SK-N-SH treated with all-trans-retinoic acid at 6 μM for 48 hours (cell line): ENCODE results near the gene UFM1.

Experiments used
- ATAC-seq: fragments of 200-7000 bp; cut with Tn5 transposase; 3 replicates; pipeline ENCODE4 v1.9.1; 2020; ENCODE audit warnings: mild to moderate bottlenecking, moderate library complexity
- ARNTL ChIP-seq: fragments of 450-650 bp; formaldehyde crosslinking; IDR thresholded peaks from 2 replicates; pipeline ENCODE4 v1.5.0; 2020; ENCODE audit warnings: low read depth, mild to moderate bottlenecking, moderate library complexity, borderline replicate concordance
- BACH2 ChIP-seq: fragments of 250-450 bp; sonication (Bioruptor Pico); IDR thresholded peaks from 2 replicates; pipeline ENCODE4 v1.9.0; 2021; ENCODE audit warnings: mild to moderate bottlenecking, borderline replicate concordance
- CREB5 ChIP-seq: fragments of 250-450 bp; sonication (Bioruptor Pico); IDR thresholded peaks from 2 replicates; pipeline ENCODE4 v1.5.1; 2020; ENCODE audit warnings: low read depth, mild to moderate bottlenecking, moderate library complexity
- CSRNP3 ChIP-seq: fragments of 250-450 bp; sonication (Bioruptor Pico); IDR thresholded peaks from 2 replicates; pipeline ENCODE4 v1.5.1; 2021; ENCODE audit warnings: mild to moderate bottlenecking, moderate library complexity
- ESRRG ChIP-seq: fragments of 250-450 bp; sonication (Bioruptor Pico); IDR thresholded peaks from 2 replicates; pipeline ENCODE4 v1.6.1; 2021; ENCODE audit warnings: mild to moderate bottlenecking
- GLIS3 ChIP-seq: fragments of 250-450 bp; sonication (Bioruptor Pico); IDR thresholded peaks from 2 replicates; pipeline ENCODE4 v1.5.0; 2020; ENCODE audit warnings: mild to moderate bottlenecking, moderate library complexity
- ISL1 ChIP-seq: fragments of 250-450 bp; sonication (Bioruptor Pico); IDR thresholded peaks from 2 replicates; pipeline ENCODE4 v2.1.2; 2022; ENCODE audit warnings: mild to moderate bottlenecking, moderate library complexity
- OSR1 ChIP-seq: fragments of 250-450 bp; sonication (Bioruptor Pico); IDR thresholded peaks from 2 replicates; pipeline ENCODE4 v1.8.0; 2022; ENCODE audit warnings: moderate library complexity, mild to moderate bottlenecking, inconsistent platforms
- PATZ1 ChIP-seq: fragments of 250-450 bp; sonication (Bioruptor Pico); IDR thresholded peaks from 2 replicates; pipeline ENCODE4 v1.8.0; 2020; ENCODE audit warnings: mild to moderate bottlenecking, moderate library complexity, borderline replicate concordance
- POU6F1 ChIP-seq: fragments of 250-450 bp; sonication (Bioruptor Pico); IDR thresholded peaks from 2 replicates; pipeline ENCODE4 v1.8.0; 2021; ENCODE audit warnings: low read depth, mild to moderate bottlenecking, moderate library complexity, borderline replicate concordance
- RARB ChIP-seq: fragments of 250-450 bp; sonication (Bioruptor Pico); IDR thresholded peaks from 2 replicates; pipeline ENCODE4 v1.8.0; 2021; ENCODE audit warnings: mild to moderate bottlenecking, moderate library complexity
- SNAI2 ChIP-seq: fragments of 250-450 bp; sonication (Bioruptor Pico); IDR thresholded peaks from 2 replicates; pipeline ENCODE4 v1.5.0; 2020; ENCODE audit warnings: mild to moderate bottlenecking, moderate library complexity
- TCF4 ChIP-seq: fragments of 250-450 bp; sonication (Bioruptor Pico); IDR thresholded peaks from 2 replicates; pipeline ENCODE4 v1.8.0; 2021; ENCODE audit warnings: mild to moderate bottlenecking, moderate library complexity, borderline replicate concordance
- TOX ChIP-seq: fragments of 250-450 bp; sonication (Bioruptor Pico); IDR thresholded peaks from 2 replicates; pipeline ENCODE4 v1.8.0; 2021; ENCODE audit warnings: mild to moderate bottlenecking, moderate library complexity, borderline replicate concordance
- TSHZ2 ChIP-seq: fragments of 250-450 bp; sonication (Bioruptor Pico); IDR thresholded peaks from 2 replicates; pipeline ENCODE4 v1.5.0; 2020; ENCODE audit warnings: mild to moderate bottlenecking, moderate library complexity
- ZC3H10 ChIP-seq: fragments of 250-450 bp; sonication (Bioruptor Pico); IDR thresholded peaks from 2 replicates; pipeline ENCODE4 v1.5.1; 2021; ENCODE audit warnings: mild to moderate bottlenecking, moderate library complexity
- ZFP3 ChIP-seq: fragments of 250-450 bp; sonication (Bioruptor Pico); IDR thresholded peaks from 2 replicates; pipeline ENCODE4 v1.5.0; 2020; ENCODE audit warnings: mild to moderate bottlenecking, moderate library complexity
- ZFP30 ChIP-seq: fragments of 450-650 bp; formaldehyde crosslinking; IDR thresholded peaks from 2 replicates; pipeline ENCODE4 v1.5.0; 2022; ENCODE audit warnings: mild to moderate bottlenecking, moderate library complexity
- ZNF565 ChIP-seq: fragments of 450-650 bp; formaldehyde crosslinking; conservative IDR thresholded peaks from 2 replicates; pipeline ENCODE4 v1.5.0; 2020; ENCODE audit warnings: low read depth, mild to moderate bottlenecking, moderate library complexity
- ZNF70 ChIP-seq: fragments of 450-650 bp; formaldehyde crosslinking; IDR thresholded peaks from 2 replicates; pipeline ENCODE4 v1.5.0; 2020; ENCODE audit warnings: mild to moderate bottlenecking, moderate library complexity
- ZNF8 ChIP-seq: fragments of 450-650 bp; formaldehyde crosslinking; IDR thresholded peaks from 2 replicates; pipeline ENCODE4 v1.5.0; 2020; ENCODE audit warnings: mild to moderate bottlenecking, moderate library complexity

UFM1 gene

GRCh38 chr13:38338089-38338488 is 11.6 kb upstream of the UFM1 start:
- TF ChIP-seq POU6F1, result no peak
- no peak for TF ChIP-seq ZNF565 (CRISPR knock-in tag)
- no peak for TF ChIP-seq ISL1
- TF ChIP-seq TOX (CRISPR knock-in tag), result no peak
- no peak for TF ChIP-seq CREB5 (CRISPR knock-in tag)
- TF ChIP-seq GLIS3 (CRISPR knock-in tag), result no peak
- TF ChIP-seq ARNTL (CRISPR knock-in tag), result no peak
- no peak for TF ChIP-seq CSRNP3 (CRISPR knock-in tag)
- TF ChIP-seq OSR1 (CRISPR knock-in tag), result no peak
- no peak for TF ChIP-seq ZNF8
- TF ChIP-seq PATZ1 (CRISPR knock-in tag), result no peak
- no peak for TF ChIP-seq TSHZ2 (CRISPR knock-in tag)
- no peak for TF ChIP-seq TCF4 (CRISPR knock-in tag)
- no peak for TF ChIP-seq ZFP30 (CRISPR knock-in tag)
- no peak for TF ChIP-seq RARB (CRISPR knock-in tag)
- TF ChIP-seq SNAI2 (CRISPR knock-in tag), result no peak
- no peak for TF ChIP-seq ZNF70 (CRISPR knock-in tag)
- no peak for TF ChIP-seq BACH2 (CRISPR knock-in tag)
- no peak for TF ChIP-seq ZC3H10
- no peak for TF ChIP-seq ESRRG (CRISPR knock-in tag)
- no peak for ATAC-seq

GRCh38 chr13:38340624-38341023 is 9.0 kb upstream of the UFM1 start:
- TF ChIP-seq GLIS3 (CRISPR knock-in tag), result no peak
- no peak for TF ChIP-seq TOX (CRISPR knock-in tag)
- TF ChIP-seq TSHZ2 (CRISPR knock-in tag), result no peak
- no peak for TF ChIP-seq ZNF70 (CRISPR knock-in tag)
- TF ChIP-seq TCF4 (CRISPR knock-in tag), result no peak
- TF ChIP-seq ARNTL (CRISPR knock-in tag), result no peak
- no peak for TF ChIP-seq ZFP3 (CRISPR knock-in tag)
- no peak for ATAC-seq
